HepG2 (cell line): ENCODE measurements around the gene SYCE3. TPM values are rescaled to one million over a fixed set of nuclear protein-coding genes. Genes with fewer than 3 reads are reported as not detected.
A peak's percentile ranks its signal among the peaks of the same experiment; 100 is the strongest.

Experiments
- ATF3 ChIP-seq: sonication (generic); formaldehyde crosslinking; IDR thresholded peaks from 2 replicates; pipeline ENCODE4 v1.4.0; 2020; ENCODE audit warnings: missing genetic modification reagents
- CAMTA2 ChIP-seq: sonication (generic); formaldehyde crosslinking; IDR thresholded peaks from 2 replicates; pipeline ENCODE4 v1.4.0; 2020; ENCODE audit warnings: mild to moderate bottlenecking, missing genetic modification reagents, borderline replicate concordance
- CTCF ChIP-seq: sonication (generic); formaldehyde crosslinking; IDR thresholded peaks from 2 replicates; pipeline ENCODE4 v1.5.0; 2020; ENCODE audit warnings: mild to moderate bottlenecking, missing genetic modification reagents, moderate library complexity
- DNMT1 ChIP-seq: sonication (generic); formaldehyde crosslinking; IDR thresholded peaks from 2 replicates; pipeline ENCODE4 v1.5.1; 2020; ENCODE audit warnings: mild to moderate bottlenecking, missing genetic modification reagents
- GATA4 ChIP-seq: sonication (generic); IDR thresholded peaks from 2 replicates; pipeline ENCODE4 v1.6.1; 2016; ENCODE audit warnings: antibody characterized with exemption, low read depth, borderline replicate concordance
- HOXA9 ChIP-seq: sonication (generic); formaldehyde crosslinking; IDR thresholded peaks from 2 replicates; pipeline ENCODE4 v1.8.1; 2022; ENCODE audit warnings: missing genetic modification reagents, mild to moderate bottlenecking, moderate library complexity, borderline replicate concordance
- IKZF5 ChIP-seq: IDR thresholded peaks from 2 replicates; pipeline ENCODE4 v1.6.1; 2018; ENCODE audit warnings: missing genetic modification reagents, mild to moderate bottlenecking, missing compliant biosample characterization
- NFYB ChIP-seq: sonication (generic); formaldehyde crosslinking; IDR thresholded peaks from 2 replicates; pipeline ENCODE4 v1.4.0; 2020; ENCODE audit warnings: missing genetic modification reagents
- RBFOX2 ChIP-seq: fragments of 200-400 bp; formaldehyde crosslinking; IDR thresholded peaks from 2 replicates; pipeline ENCODE4 v1.6.1; 2017; ENCODE audit warnings: low read depth, mild to moderate bottlenecking, low read length
- SIN3A ChIP-seq: IDR thresholded peaks from 2 replicates; pipeline ENCODE4 v1.6.1; 2011; ENCODE audit warnings: low read depth, mild to moderate bottlenecking, control low read depth, low read length, borderline replicate concordance
- THAP11 ChIP-seq: IDR thresholded peaks from 2 replicates; pipeline ENCODE4 v1.6.1; 2016; ENCODE audit warnings: missing biosample characterization, missing genetic modification reagents
- ZBTB1 ChIP-seq: sonication (generic); formaldehyde crosslinking; IDR thresholded peaks from 2 replicates; pipeline ENCODE4 v1.4.0; 2020; ENCODE audit warnings: missing genetic modification reagents, borderline replicate concordance
- ZKSCAN1 ChIP-seq: fragments of 150-350 bp; IDR thresholded peaks from 2 replicates; pipeline ENCODE4 v1.6.1; 2014; ENCODE audit warnings: low read length
- ZNF234 ChIP-seq: sonication (generic); formaldehyde crosslinking; conservative IDR thresholded peaks from 2 replicates; pipeline ENCODE4 v1.5.1; 2020; ENCODE audit warnings: mild to moderate bottlenecking, missing genetic modification reagents
- ZNF580 ChIP-seq: IDR thresholded peaks from 2 replicates; pipeline ENCODE4 v1.6.1; 2016; ENCODE audit warnings: low read depth, borderline replicate concordance
- ZNF609 ChIP-seq: sonication (generic); formaldehyde crosslinking; IDR thresholded peaks from 2 replicates; pipeline ENCODE4 v1.4.0; 2020; ENCODE audit warnings: mild to moderate bottlenecking, missing genetic modification reagents, borderline replicate concordance
- ZNF770 ChIP-seq: sonication (generic); formaldehyde crosslinking; IDR thresholded peaks from 2 replicates; pipeline ENCODE4 v1.5.0; 2020; ENCODE audit warnings: mild to moderate bottlenecking, missing genetic modification reagents
- ZNF775 ChIP-seq: sonication (generic); formaldehyde crosslinking; IDR thresholded peaks from 2 replicates; pipeline ENCODE4 v1.4.0; 2020; ENCODE audit warnings: missing genetic modification reagents, mild to moderate bottlenecking, moderate library complexity, borderline replicate concordance
- ZNF782 ChIP-seq: sonication (generic); formaldehyde crosslinking; IDR thresholded peaks from 2 replicates; pipeline ENCODE4 v1.4.0; 2020; ENCODE audit warnings: missing genetic modification reagents, mild to moderate bottlenecking, borderline replicate concordance
- polyA plus RNA-seq, 8 experiments: library from polyadenylated mRNA; depleted of rRNA in 3 of 8; stranded (reverse) in 7 of 8; unstranded in 1 of 8; fragments of >200 nt; fragmentation: Illumina TruSeq in 4 of 8; extraction: Trizol in 4 of 8; gene quantifications; 2 replicates each; pipeline versions ENCODE4 v1.2.1 to v1.2.3, GENCODE V29; 2011 to 2016; ENCODE audit warnings: low read depth in 4 of 8, missing spikeins in 1 of 8, mixed read lengths in 1 of 8; ENCODE audit not compliant: insufficient read depth in 1 of 8
- total RNA-seq, 5 experiments: library from RNA; depleted of rRNA; stranded (reverse); fragments of >200 nt; fragmentation: Illumina TruSeq; extraction: Trizol; gene quantifications; 2 replicates each; pipeline ENCODE4 v1.2.3, GENCODE V29; 2016; ENCODE audit warnings: low read depth in 1 of 5

The SYCE3 gene
- total and polyA plus RNA-seq, 2 of the 13 experiments (the other 11 are each of a cell fraction or from before 2014, with no cell fraction given): not detected

- no peak; the same call in 1 of the 2 replicates for TF ChIP-seq HOXA9 (CRISPR knock-in tag)
- TF ChIP-seq ZNF580 (CRISPR knock-in tag): no peak
- TF ChIP-seq RBFOX2: peak; percentile 33; the same call in 1 of the 2 replicates
- no peak for TF ChIP-seq ZKSCAN1
- TF ChIP-seq GATA4: no peak
- TF ChIP-seq NFYB (CRISPR knock-in tag): no peak
- no peak for TF ChIP-seq THAP11
- no peak for TF ChIP-seq ZNF775 (CRISPR knock-in tag)
- TF ChIP-seq ZNF234 (CRISPR knock-in tag): 0 out of 2 replicates have a peak, but pooled peaks have one; percentile 17
- TF ChIP-seq IKZF5 (CRISPR knock-in tag): 0 out of 2 replicates have a peak, but pooled peaks have one; percentile 15
- TF ChIP-seq ATF3 (CRISPR knock-in tag): no peak
- TF ChIP-seq ZNF609 (CRISPR knock-in tag): no peak
- 0 out of 2 replicates have a peak, but pooled peaks have one; percentile 39 for TF ChIP-seq ZNF782 (CRISPR knock-in tag)
- 0 out of 2 replicates have a peak, but pooled peaks have one; percentile 55 for TF ChIP-seq CAMTA2
- no peak; the same call in 1 of the 2 replicates for TF ChIP-seq SIN3A
- TF ChIP-seq DNMT1 (CRISPR knock-in tag): 0 out of 2 replicates have a peak, but pooled peaks have one; percentile 24
- no peak for TF ChIP-seq ZNF770 (CRISPR knock-in tag)
- TF ChIP-seq CTCF (CRISPR knock-in tag): no peak; the same call in 1 of the 2 replicates
- no peak for TF ChIP-seq ZBTB1 (CRISPR knock-in tag)
Measured at GRCh38 chr22:50531546-50531961, 31.2 kb downstream of the SYCE3 start (continued).
